Loucy (cell line): ENCODE results near the gene RNF38.

Experiments used
- CTCF ChIP-seq: fragments of 200-600 bp; sonication (generic); conservative IDR thresholded peaks from 2 replicates; pipeline ENCODE4 v1.5.1; 2014; ENCODE audit warnings: mild to moderate bottlenecking, antibody characterized with exemption, low read length
- EZH2phosphoT487 ChIP-seq: fragments of 200-600 bp; IDR thresholded peaks from 2 replicates; pipeline ENCODE4 v1.6.1; 2018; ENCODE audit warnings: antibody characterized with exemption, mild to moderate bottlenecking, moderate library complexity, borderline replicate concordance

DNA sequence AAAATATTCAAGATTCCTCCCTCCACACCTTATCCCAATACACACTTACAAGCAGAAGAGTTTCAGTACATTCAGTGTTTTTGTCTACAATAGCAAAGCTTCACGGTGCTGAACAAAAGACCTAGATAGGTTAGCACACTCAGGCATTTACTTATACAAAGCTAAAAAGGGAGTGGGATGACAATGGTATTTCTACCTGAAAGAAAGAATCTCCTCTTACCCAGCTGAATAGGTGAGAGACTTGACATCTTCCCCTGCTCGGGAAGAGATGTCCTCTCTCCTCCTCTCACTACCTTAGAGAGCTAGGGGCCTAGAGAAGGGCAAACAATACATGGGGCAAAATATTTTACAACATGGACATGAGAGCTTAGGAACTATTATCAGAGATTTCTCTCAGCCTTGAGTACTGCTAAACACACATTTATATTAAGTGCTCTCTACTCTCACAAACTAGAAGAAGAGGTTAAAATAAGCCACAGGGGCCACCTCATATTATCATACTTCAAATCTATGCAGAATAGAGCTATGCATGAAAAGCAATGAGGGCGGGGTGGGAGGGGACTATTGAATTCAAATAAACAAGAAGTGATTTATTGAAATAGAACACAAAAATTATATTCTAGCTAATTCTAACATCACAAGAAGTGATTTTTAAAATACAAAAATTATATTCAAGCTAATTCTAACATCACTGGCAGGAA, 38.6 kb upstream of the RNF38 start:
- TF ChIP-seq CTCF (no peak), EZH2phosphoT487 (no peak)
